PFSK-1 (cell line): ENCODE data around the gene ZNF318.

Experiments used
- FOXP2 ChIP-seq: optimal IDR thresholded peaks from 2 replicates; pipeline ENCODE3; 2011; ENCODE audit warnings: borderline replicate concordance, control low read depth, inconsistent platforms; ENCODE audit not compliant: insufficient read depth; ENCODE audit errors: extremely low read length, extremely low read depth
- POLR2AphosphoS5 ChIP-seq: IDR thresholded peaks from 2 replicates; pipeline ENCODE4 v1.6.1; 2012; ENCODE audit warnings: low read depth, mild to moderate bottlenecking, control low read depth, low read length, moderate library complexity
- SIN3A ChIP-seq: IDR thresholded peaks from 2 replicates; pipeline ENCODE4 v1.6.1; 2012; ENCODE audit warnings: mild to moderate bottlenecking, low read length, moderate library complexity, borderline replicate concordance; ENCODE audit not compliant: insufficient read depth
- TAF1 ChIP-seq: IDR thresholded peaks from 2 replicates; pipeline ENCODE4 v1.6.1; 2012; ENCODE audit warnings: low read length, control low read depth, borderline replicate concordance; ENCODE audit not compliant: insufficient read depth
- TF ChIP-seq, protein P1 (sequence below), 2 experiments: IDR thresholded peaks; 2 replicates each; pipeline versions ENCODE4 v1.6.1 to v1.8.0; 2011 to 2012; ENCODE audit warnings: low read depth in 2 of 2, low read length in 2 of 2, control low read depth in 1 of 2, inconsistent platforms in 1 of 2, mild to moderate bottlenecking in 1 of 2, moderate library complexity in 1 of 2; ENCODE audit not compliant: insufficient read depth in 1 of 2

DNA sequence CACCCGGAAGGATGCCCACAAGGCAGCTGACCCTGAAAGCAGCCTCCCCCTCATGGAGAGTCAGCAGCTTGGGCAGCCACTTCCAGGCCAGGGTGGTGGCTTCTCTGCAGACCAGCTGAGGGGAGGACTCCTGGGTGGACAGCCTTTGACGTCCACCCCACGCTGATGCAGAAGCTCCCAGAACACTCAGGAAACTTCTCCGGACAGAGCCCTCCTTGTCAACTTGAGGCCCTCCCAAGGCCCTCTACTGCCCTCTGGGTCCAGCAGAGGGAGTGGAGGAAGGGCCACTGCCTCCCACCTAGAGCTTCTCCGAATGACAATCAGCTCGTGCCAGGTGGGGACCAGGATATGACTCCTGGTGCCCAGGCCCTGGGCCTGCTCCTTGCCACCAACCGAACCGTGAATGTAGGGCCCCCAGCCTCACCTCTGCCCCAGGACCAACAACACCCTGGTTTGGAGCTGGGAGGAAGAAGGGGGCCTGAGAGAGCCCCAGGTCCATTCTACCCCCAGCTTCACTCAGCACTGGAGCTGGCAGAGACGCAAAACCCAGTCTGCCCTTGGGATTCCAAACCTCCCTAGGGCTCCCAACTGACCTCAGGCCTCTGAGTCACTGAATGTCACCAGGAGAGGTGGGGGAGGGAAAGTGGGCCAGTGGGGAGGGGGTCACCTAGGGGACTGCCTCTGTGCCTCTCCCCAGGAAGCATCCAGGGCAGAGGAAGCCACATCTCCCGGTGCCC lies 82.3 kb downstream of the ZNF318 start:
- TF ChIP-seq, protein P1, sequence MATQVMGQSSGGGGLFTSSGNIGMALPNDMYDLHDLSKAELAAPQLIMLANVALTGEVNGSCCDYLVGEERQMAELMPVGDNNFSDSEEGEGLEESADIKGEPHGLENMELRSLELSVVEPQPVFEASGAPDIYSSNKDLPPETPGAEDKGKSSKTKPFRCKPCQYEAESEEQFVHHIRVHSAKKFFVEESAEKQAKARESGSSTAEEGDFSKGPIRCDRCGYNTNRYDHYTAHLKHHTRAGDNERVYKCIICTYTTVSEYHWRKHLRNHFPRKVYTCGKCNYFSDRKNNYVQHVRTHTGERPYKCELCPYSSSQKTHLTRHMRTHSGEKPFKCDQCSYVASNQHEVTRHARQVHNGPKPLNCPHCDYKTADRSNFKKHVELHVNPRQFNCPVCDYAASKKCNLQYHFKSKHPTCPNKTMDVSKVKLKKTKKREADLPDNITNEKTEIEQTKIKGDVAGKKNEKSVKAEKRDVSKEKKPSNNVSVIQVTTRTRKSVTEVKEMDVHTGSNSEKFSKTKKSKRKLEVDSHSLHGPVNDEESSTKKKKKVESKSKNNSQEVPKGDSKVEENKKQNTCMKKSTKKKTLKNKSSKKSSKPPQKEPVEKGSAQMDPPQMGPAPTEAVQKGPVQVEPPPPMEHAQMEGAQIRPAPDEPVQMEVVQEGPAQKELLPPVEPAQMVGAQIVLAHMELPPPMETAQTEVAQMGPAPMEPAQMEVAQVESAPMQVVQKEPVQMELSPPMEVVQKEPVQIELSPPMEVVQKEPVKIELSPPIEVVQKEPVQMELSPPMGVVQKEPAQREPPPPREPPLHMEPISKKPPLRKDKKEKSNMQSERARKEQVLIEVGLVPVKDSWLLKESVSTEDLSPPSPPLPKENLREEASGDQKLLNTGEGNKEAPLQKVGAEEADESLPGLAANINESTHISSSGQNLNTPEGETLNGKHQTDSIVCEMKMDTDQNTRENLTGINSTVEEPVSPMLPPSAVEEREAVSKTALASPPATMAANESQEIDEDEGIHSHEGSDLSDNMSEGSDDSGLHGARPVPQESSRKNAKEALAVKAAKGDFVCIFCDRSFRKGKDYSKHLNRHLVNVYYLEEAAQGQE (IDR thresholded peaks at IDR 0.05; ENCODE audit: insufficient read depth in 1 of 2, low read depth in 2 of 2, low read length in 2 of 2) = no peak
- TF ChIP-seq SIN3A = no peak
- no peak for TF ChIP-seq TAF1
- no peak for TF ChIP-seq FOXP2
- no peak for TF ChIP-seq POLR2AphosphoS5
